SK-N-SH treated with all-trans-retinoic acid at 6 μM for 48 hours (cell line): ENCODE data around the gene JKAMP.

Source experiments
- ATAC-seq: fragments of 200-7000 bp; cut with Tn5 transposase; 3 replicates; pipeline ENCODE4 v1.9.1; 2020; ENCODE audit warnings: mild to moderate bottlenecking, moderate library complexity
- ARNTL ChIP-seq: fragments of 450-650 bp; formaldehyde crosslinking; IDR thresholded peaks from 2 replicates; pipeline ENCODE4 v1.5.0; 2020; ENCODE audit warnings: low read depth, mild to moderate bottlenecking, moderate library complexity, borderline replicate concordance
- BACH2 ChIP-seq: fragments of 250-450 bp; sonication (Bioruptor Pico); IDR thresholded peaks from 2 replicates; pipeline ENCODE4 v1.9.0; 2021; ENCODE audit warnings: mild to moderate bottlenecking, borderline replicate concordance
- CSDC2 ChIP-seq: fragments of 250-450 bp; sonication (Bioruptor Pico); IDR thresholded peaks from 2 replicates; pipeline ENCODE4 v1.5.0; 2020; ENCODE audit warnings: mild to moderate bottlenecking, moderate library complexity
- ESRRG ChIP-seq: fragments of 250-450 bp; sonication (Bioruptor Pico); IDR thresholded peaks from 2 replicates; pipeline ENCODE4 v1.6.1; 2021; ENCODE audit warnings: mild to moderate bottlenecking
- GLIS3 ChIP-seq: fragments of 250-450 bp; sonication (Bioruptor Pico); IDR thresholded peaks from 2 replicates; pipeline ENCODE4 v1.5.0; 2020; ENCODE audit warnings: mild to moderate bottlenecking, moderate library complexity
- ISL1 ChIP-seq: fragments of 250-450 bp; sonication (Bioruptor Pico); IDR thresholded peaks from 2 replicates; pipeline ENCODE4 v2.1.2; 2022; ENCODE audit warnings: mild to moderate bottlenecking, moderate library complexity
- OSR1 ChIP-seq: fragments of 250-450 bp; sonication (Bioruptor Pico); IDR thresholded peaks from 2 replicates; pipeline ENCODE4 v1.8.0; 2022; ENCODE audit warnings: moderate library complexity, mild to moderate bottlenecking, inconsistent platforms
- PPARA ChIP-seq: fragments of 250-450 bp; sonication (Bioruptor Pico); IDR thresholded peaks from 2 replicates; pipeline ENCODE4 v1.5.0; 2020; ENCODE audit warnings: mild to moderate bottlenecking, borderline replicate concordance
- RARB ChIP-seq: fragments of 250-450 bp; sonication (Bioruptor Pico); IDR thresholded peaks from 2 replicates; pipeline ENCODE4 v1.8.0; 2021; ENCODE audit warnings: mild to moderate bottlenecking, moderate library complexity
- SNAI2 ChIP-seq: fragments of 250-450 bp; sonication (Bioruptor Pico); IDR thresholded peaks from 2 replicates; pipeline ENCODE4 v1.5.0; 2020; ENCODE audit warnings: mild to moderate bottlenecking, moderate library complexity
- TCF4 ChIP-seq: fragments of 250-450 bp; sonication (Bioruptor Pico); IDR thresholded peaks from 2 replicates; pipeline ENCODE4 v1.8.0; 2021; ENCODE audit warnings: mild to moderate bottlenecking, moderate library complexity, borderline replicate concordance
- TOX ChIP-seq: fragments of 250-450 bp; sonication (Bioruptor Pico); IDR thresholded peaks from 2 replicates; pipeline ENCODE4 v1.8.0; 2021; ENCODE audit warnings: mild to moderate bottlenecking, moderate library complexity, borderline replicate concordance
- ZC3H10 ChIP-seq: fragments of 250-450 bp; sonication (Bioruptor Pico); IDR thresholded peaks from 2 replicates; pipeline ENCODE4 v1.5.1; 2021; ENCODE audit warnings: mild to moderate bottlenecking, moderate library complexity
- ZFP3 ChIP-seq: fragments of 250-450 bp; sonication (Bioruptor Pico); IDR thresholded peaks from 2 replicates; pipeline ENCODE4 v1.5.0; 2020; ENCODE audit warnings: mild to moderate bottlenecking, moderate library complexity
- ZFP30 ChIP-seq: fragments of 450-650 bp; formaldehyde crosslinking; IDR thresholded peaks from 2 replicates; pipeline ENCODE4 v1.5.0; 2022; ENCODE audit warnings: mild to moderate bottlenecking, moderate library complexity
- ZNF565 ChIP-seq: fragments of 450-650 bp; formaldehyde crosslinking; conservative IDR thresholded peaks from 2 replicates; pipeline ENCODE4 v1.5.0; 2020; ENCODE audit warnings: low read depth, mild to moderate bottlenecking, moderate library complexity
- ZNF70 ChIP-seq: fragments of 450-650 bp; formaldehyde crosslinking; IDR thresholded peaks from 2 replicates; pipeline ENCODE4 v1.5.0; 2020; ENCODE audit warnings: mild to moderate bottlenecking, moderate library complexity
- ZNF8 ChIP-seq: fragments of 450-650 bp; formaldehyde crosslinking; IDR thresholded peaks from 2 replicates; pipeline ENCODE4 v1.5.0; 2020; ENCODE audit warnings: mild to moderate bottlenecking, moderate library complexity
- TF ChIP-seq, protein P1 (sequence below): fragments of 250-450 bp; sonication (Bioruptor Pico); IDR thresholded peaks from 2 replicates; pipeline ENCODE4 v1.5.0; 2020; ENCODE audit warnings: mild to moderate bottlenecking, moderate library complexity
- TF ChIP-seq, protein P2 (sequence below): fragments of 250-450 bp; sonication (Bioruptor Pico); IDR thresholded peaks from 2 replicates; pipeline ENCODE4 v1.5.1; 2020; ENCODE audit warnings: low read depth, mild to moderate bottlenecking, moderate library complexity
- TF ChIP-seq, protein P3 (sequence below): fragments of 250-450 bp; sonication (Bioruptor Pico); IDR thresholded peaks from 2 replicates; pipeline ENCODE4 v1.8.0; 2020; ENCODE audit warnings: mild to moderate bottlenecking, moderate library complexity, borderline replicate concordance
- TF ChIP-seq, protein P4 (sequence below): fragments of 250-450 bp; sonication (Bioruptor Pico); IDR thresholded peaks from 2 replicates; pipeline ENCODE4 v1.5.1; 2021; ENCODE audit warnings: mild to moderate bottlenecking, moderate library complexity

Gene JKAMP

DNA sequence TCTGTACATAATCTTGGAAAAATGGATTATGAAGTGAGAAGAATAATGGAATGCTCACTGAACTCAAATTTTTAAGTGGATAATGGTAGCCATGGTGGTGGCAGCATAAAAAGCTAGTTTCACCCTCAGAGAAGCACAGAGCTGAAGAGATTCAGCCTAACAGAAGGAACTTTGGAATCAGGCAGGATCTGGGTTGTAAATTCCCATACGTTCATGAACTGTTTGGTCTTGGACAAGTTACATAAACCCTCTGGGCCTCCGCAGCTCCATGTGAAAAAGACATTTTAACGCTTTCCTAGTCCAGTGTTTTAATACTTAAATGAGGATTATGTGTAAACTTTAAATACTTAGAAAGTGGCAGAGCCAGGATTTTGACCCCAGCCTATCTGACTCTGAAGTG, 26.6 kb downstream of the JKAMP start:
- no peak for ATAC-seq
- TF ChIP-seq ZNF565 (CRISPR knock-in tag) (no peak), TOX (CRISPR knock-in tag) (no peak), CSDC2 (CRISPR knock-in tag) (no peak), ZFP30 (no peak), PPARA (CRISPR knock-in tag) (no peak), SNAI2 (no peak), RARB (CRISPR knock-in tag) (no peak), ESRRG (CRISPR knock-in tag) (no peak), ZC3H10 (CRISPR knock-in tag) (no peak), ZNF70 (CRISPR knock-in tag) (no peak), ZFP3 (no peak), ARNTL (CRISPR knock-in tag) (no peak), BACH2 (CRISPR knock-in tag) (no peak)
- TF ChIP-seq, protein P1, sequence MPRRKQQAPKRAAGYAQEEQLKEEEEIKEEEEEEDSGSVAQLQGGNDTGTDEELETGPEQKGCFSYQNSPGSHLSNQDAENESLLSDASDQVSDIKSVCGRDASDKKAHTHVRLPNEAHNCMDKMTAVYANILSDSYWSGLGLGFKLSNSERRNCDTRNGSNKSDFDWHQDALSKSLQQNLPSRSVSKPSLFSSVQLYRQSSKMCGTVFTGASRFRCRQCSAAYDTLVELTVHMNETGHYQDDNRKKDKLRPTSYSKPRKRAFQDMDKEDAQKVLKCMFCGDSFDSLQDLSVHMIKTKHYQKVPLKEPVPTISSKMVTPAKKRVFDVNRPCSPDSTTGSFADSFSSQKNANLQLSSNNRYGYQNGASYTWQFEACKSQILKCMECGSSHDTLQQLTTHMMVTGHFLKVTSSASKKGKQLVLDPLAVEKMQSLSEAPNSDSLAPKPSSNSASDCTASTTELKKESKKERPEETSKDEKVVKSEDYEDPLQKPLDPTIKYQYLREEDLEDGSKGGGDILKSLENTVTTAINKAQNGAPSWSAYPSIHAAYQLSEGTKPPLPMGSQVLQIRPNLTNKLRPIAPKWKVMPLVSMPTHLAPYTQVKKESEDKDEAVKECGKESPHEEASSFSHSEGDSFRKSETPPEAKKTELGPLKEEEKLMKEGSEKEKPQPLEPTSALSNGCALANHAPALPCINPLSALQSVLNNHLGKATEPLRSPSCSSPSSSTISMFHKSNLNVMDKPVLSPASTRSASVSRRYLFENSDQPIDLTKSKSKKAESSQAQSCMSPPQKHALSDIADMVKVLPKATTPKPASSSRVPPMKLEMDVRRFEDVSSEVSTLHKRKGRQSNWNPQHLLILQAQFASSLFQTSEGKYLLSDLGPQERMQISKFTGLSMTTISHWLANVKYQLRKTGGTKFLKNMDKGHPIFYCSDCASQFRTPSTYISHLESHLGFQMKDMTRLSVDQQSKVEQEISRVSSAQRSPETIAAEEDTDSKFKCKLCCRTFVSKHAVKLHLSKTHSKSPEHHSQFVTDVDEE (CRISPR knock-in tag) = no peak
- TF ChIP-seq, protein P2, sequence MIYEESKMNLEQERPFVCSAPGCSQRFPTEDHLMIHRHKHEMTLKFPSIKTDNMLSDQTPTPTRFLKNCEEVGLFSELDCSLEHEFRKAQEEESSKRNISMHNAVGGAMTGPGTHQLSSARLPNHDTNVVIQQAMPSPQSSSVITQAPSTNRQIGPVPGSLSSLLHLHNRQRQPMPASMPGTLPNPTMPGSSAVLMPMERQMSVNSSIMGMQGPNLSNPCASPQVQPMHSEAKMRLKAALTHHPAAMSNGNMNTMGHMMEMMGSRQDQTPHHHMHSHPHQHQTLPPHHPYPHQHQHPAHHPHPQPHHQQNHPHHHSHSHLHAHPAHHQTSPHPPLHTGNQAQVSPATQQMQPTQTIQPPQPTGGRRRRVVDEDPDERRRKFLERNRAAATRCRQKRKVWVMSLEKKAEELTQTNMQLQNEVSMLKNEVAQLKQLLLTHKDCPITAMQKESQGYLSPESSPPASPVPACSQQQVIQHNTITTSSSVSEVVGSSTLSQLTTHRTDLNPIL = no peak
- TF ChIP-seq, protein P3, sequence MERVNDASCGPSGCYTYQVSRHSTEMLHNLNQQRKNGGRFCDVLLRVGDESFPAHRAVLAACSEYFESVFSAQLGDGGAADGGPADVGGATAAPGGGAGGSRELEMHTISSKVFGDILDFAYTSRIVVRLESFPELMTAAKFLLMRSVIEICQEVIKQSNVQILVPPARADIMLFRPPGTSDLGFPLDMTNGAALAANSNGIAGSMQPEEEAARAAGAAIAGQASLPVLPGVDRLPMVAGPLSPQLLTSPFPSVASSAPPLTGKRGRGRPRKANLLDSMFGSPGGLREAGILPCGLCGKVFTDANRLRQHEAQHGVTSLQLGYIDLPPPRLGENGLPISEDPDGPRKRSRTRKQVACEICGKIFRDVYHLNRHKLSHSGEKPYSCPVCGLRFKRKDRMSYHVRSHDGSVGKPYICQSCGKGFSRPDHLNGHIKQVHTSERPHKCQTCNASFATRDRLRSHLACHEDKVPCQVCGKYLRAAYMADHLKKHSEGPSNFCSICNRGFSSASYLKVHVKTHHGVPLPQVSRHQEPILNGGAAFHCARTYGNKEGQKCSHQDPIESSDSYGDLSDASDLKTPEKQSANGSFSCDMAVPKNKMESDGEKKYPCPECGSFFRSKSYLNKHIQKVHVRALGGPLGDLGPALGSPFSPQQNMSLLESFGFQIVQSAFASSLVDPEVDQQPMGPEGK = no peak
- TF ChIP-seq, protein P4, sequence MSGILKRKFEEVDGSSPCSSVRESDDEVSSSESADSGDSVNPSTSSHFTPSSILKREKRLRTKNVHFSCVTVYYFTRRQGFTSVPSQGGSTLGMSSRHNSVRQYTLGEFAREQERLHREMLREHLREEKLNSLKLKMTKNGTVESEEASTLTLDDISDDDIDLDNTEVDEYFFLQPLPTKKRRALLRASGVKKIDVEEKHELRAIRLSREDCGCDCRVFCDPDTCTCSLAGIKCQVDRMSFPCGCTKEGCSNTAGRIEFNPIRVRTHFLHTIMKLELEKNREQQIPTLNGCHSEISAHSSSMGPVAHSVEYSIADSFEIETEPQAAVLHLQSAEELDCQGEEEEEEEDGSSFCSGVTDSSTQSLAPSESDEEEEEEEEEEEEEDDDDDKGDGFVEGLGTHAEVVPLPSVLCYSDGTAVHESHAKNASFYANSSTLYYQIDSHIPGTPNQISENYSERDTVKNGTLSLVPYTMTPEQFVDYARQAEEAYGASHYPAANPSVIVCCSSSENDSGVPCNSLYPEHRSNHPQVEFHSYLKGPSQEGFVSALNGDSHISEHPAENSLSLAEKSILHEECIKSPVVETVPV (CRISPR knock-in tag) = no peak

DNA sequence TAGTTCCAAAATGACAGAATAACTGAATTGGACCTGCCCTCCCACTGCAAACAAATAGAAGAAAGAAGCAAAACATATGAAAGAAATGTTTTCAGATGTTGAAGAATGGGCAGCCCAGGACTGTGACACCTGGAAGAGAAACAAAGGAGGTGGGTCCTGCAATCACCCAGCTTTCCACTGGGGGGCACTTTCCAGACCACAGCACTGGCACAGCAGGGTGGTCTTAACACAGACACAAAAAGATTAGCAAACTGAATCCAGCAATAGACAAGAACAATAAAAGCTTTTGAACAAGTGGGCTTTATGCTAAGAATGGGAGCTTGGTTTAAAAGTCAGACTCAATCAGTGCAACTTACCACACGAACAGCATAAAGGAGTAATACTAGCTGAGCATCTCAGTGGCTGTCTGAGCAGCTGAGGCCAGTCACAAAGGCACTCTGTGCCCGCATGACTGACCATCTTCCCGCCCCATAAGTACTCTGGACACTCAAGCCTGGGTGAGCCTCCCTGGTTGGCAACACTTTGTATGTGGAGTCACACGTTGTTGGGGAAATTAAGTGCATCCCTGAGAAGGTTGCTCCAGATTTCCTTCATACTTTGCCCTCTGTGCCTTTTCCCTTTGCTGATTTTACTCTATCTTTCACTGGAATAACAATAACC, 27.7 kb downstream of the JKAMP start:
- TF ChIP-seq ARNTL (CRISPR knock-in tag) (no peak), ZFP3 (no peak), ZNF70 (CRISPR knock-in tag) (no peak), ZNF8 (no peak), OSR1 (CRISPR knock-in tag) (no peak), ZNF565 (CRISPR knock-in tag) (no peak), CSDC2 (CRISPR knock-in tag) (no peak)
- TF ChIP-seq, protein P2 = no peak
- TF ChIP-seq, protein P4 (CRISPR knock-in tag) = no peak
- ATAC-seq = peak; percentile 59; the same call in 2 of the 3 replicates

DNA sequence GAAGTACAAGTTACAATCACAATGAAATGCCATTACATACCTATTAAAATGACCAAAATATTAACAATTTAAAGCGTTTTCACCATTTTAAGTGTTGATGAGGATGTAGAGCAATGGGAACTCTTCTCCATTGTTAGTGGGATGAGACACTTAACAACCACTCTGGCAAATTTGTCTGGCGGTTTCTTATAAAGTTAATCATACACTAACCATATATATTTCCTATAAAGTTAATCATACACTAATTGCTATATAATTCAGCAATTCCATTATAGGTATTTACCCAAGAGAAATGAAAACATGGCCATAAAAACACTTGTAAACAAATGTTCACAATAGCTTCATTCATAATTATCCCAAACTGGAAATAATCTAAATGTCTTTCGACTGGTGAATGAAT, 35.9 kb downstream of the JKAMP start:
- no peak for ATAC-seq
- TF ChIP-seq SNAI2 (no peak), GLIS3 (no peak), ZNF8 (no peak), RARB (CRISPR knock-in tag) (no peak), OSR1 (CRISPR knock-in tag) (no peak), ZC3H10 (CRISPR knock-in tag) (no peak), ISL1 (CRISPR knock-in tag) (no peak), PPARA (CRISPR knock-in tag) (no peak), TCF4 (no peak)
- TF ChIP-seq, protein P3 = no peak
- TF ChIP-seq, protein P4 (CRISPR knock-in tag) = no peak
